CD14-positive monocyte (primary cell): ENCODE measurements around the gene GAS7. TPM values are rescaled to one million over a fixed set of nuclear protein-coding genes. Genes with fewer than 3 reads are reported as not detected.

ENCODE experiments used
- DNase-seq, 3 donors: peaks; one replicate each; pipeline ENCODE4 v3.0.0-alpha.2; 2011 to 2022
- H2AFZ ChIP-seq: 2 replicates; pipeline ENCODE4 v1.6.0; 2012; ENCODE audit warnings: mild to moderate bottlenecking, low read depth, low read length, inconsistent platforms; ENCODE audit not compliant: insufficient read depth, poor library complexity, severe bottlenecking
- H3K27ac ChIP-seq, 2 donors: 1 replicate in 1 of 2; 2 replicates in 1 of 2; pipeline ENCODE4 v1.5.1; 2012 to 2013; ENCODE audit warnings: low read length in 2 of 2, control low read depth in 1 of 2, inconsistent platforms in 1 of 2, low read depth in 1 of 2, mild to moderate bottlenecking in 1 of 2
- H3K27me3 ChIP-seq, 2 donors: one replicate each; pipeline versions ENCODE4 v1.6.0 to v1.6.1; 2011 to 2013; ENCODE audit warnings: low read length in 2 of 2; ENCODE audit not compliant: control insufficient read depth in 2 of 2, insufficient read depth in 2 of 2
- H3K36me3 ChIP-seq, 2 donors: replicated peaks in 1 of 2; 1 replicate in 1 of 2; 2 replicates in 1 of 2; pipeline versions ENCODE4 v1.5.1 to v1.6.1; 2012 to 2013; ENCODE audit warnings: low read length in 2 of 2, control low read depth in 1 of 2, inconsistent platforms in 1 of 2, mild to moderate bottlenecking in 1 of 2; ENCODE audit not compliant: insufficient read depth in 2 of 2, control insufficient read depth in 1 of 2
- H3K4me1 ChIP-seq, 2 donors: 1 replicate in 1 of 2; 2 replicates in 1 of 2; pipeline versions ENCODE4 v1.5.1 to v1.6.1; 2012 to 2013; ENCODE audit warnings: low read length in 2 of 2, control low read depth in 1 of 2, inconsistent platforms in 1 of 2, mild to moderate bottlenecking in 1 of 2, moderate library complexity in 1 of 2; ENCODE audit not compliant: insufficient read depth in 2 of 2, control insufficient read depth in 1 of 2
- H3K4me2 ChIP-seq: replicated peaks from 2 replicates; pipeline ENCODE3; 2012; ENCODE audit warnings: low read length, moderate library complexity, mild to moderate bottlenecking; ENCODE audit not compliant: poor library complexity, severe bottlenecking; ENCODE audit errors: extremely low read depth
- H3K4me3 ChIP-seq, 3 experiments: fragments of 200-600 bp in 1 of 3; sonication (generic) in 1 of 3; replicated peaks in 1 of 3; 1 replicate in 2 of 3; 2 replicates in 1 of 3; pipeline ENCODE4 v1.5.1; 2011 to 2013; ENCODE audit warnings: low read length in 3 of 3, mild to moderate bottlenecking in 3 of 3, control low read depth in 2 of 3, low read depth in 2 of 3, inconsistent platforms in 1 of 3, moderate library complexity in 1 of 3
- H3K79me2 ChIP-seq: 2 replicates; pipeline ENCODE4 v1.6.0; 2012; ENCODE audit warnings: mild to moderate bottlenecking, control low read depth, inconsistent platforms, low read length, moderate library complexity; ENCODE audit not compliant: insufficient read depth
- H3K9ac ChIP-seq: 2 replicates; pipeline ENCODE4 v1.6.0; 2017; ENCODE audit warnings: low read length, mild to moderate bottlenecking; ENCODE audit not compliant: insufficient read depth, poor library complexity, severe bottlenecking
- H3K9me3 ChIP-seq, 2 donors: replicated peaks in 1 of 2; 1 replicate in 1 of 2; 2 replicates in 1 of 2; pipeline versions ENCODE4 v1.5.1 to v1.6.1; 2012 to 2013; ENCODE audit warnings: low read length in 2 of 2, control low read depth in 1 of 2; ENCODE audit not compliant: control insufficient read depth in 1 of 2, insufficient read depth in 1 of 2
- H4K20me1 ChIP-seq: 2 replicates; pipeline ENCODE4 v1.6.0; 2012; ENCODE audit warnings: mild to moderate bottlenecking, low read length, control low read depth, moderate library complexity; ENCODE audit not compliant: insufficient read depth
- H3K27ac Mint-ChIP-seq, 7 donors: one replicate each; pipeline ENCODE4 v1.8.0; 2020; ENCODE audit warnings: mild to moderate bottlenecking in 7 of 7, mixed read lengths in 7 of 7, moderate library complexity in 6 of 7, inconsistent platforms in 2 of 7
- H3K27me3 Mint-ChIP-seq, 3 donors: one replicate each; pipeline ENCODE4 v1.8.0; 2021 to 2022; ENCODE audit warnings: low read depth in 3 of 3, mild to moderate bottlenecking in 3 of 3, mixed read lengths in 3 of 3, moderate library complexity in 3 of 3, inconsistent platforms in 1 of 3
- H3K36me3 Mint-ChIP-seq, 2 donors: one replicate each; pipeline ENCODE4 v1.8.0; 2020; ENCODE audit warnings: mixed read lengths in 2 of 2, inconsistent platforms in 1 of 2, mild to moderate bottlenecking in 1 of 2
- H3K4me1 Mint-ChIP-seq: one replicate; pipeline ENCODE4 v1.8.0; 2020; ENCODE audit warnings: mild to moderate bottlenecking, mixed read lengths
- H3K4me3 Mint-ChIP-seq, 2 donors: one replicate each; pipeline ENCODE4 v1.8.0; 2020; ENCODE audit warnings: mild to moderate bottlenecking in 2 of 2, mixed read lengths in 2 of 2, moderate library complexity in 1 of 2
- H3K9me3 Mint-ChIP-seq, 7 donors: one replicate each; pipeline ENCODE4 v1.8.0; 2020 to 2022; ENCODE audit warnings: mixed read lengths in 7 of 7, mild to moderate bottlenecking in 6 of 7, moderate library complexity in 6 of 7, inconsistent platforms in 2 of 7
- CTCF ChIP-seq: fragments of 200-600 bp; IDR thresholded peaks from one replicate; pipeline ENCODE4 v1.8.0; 2022; ENCODE audit warnings: antibody characterized with exemption, mild to moderate bottlenecking
- WGBS: methylation state at CpG from one replicate; pipeline ENCODE4 v1.1.5; 2013; ENCODE audit warnings: missing lambda C conversion rate; ENCODE audit not compliant: insufficient coverage; 5-methylcytosine and 5-hydroxymethylcytosine counted together
- intact Hi-C, 2 donors: fragments of 100-400 bp; cut with micrococcal nuclease; formaldehyde crosslinking; loops; one replicate each; pipeline versions ENCODE4 v1.15.0 to v1.15.1; 2023
- polyA plus RNA-seq, 3 donors: library from polyadenylated mRNA; depleted of rRNA in 1 of 3; unstranded in 2 of 3; stranded (reverse) in 1 of 3; fragments of 300-500 nt in 2 of 3; fragments of >200 nt in 1 of 3; fragmentation: Illumina TruSeq in 2 of 3; gene quantifications; 1 replicate in 2 of 3; 2 replicates in 1 of 3; pipeline ENCODE4 v1.2.3, GENCODE V29; 2012 to 2021

Gene GAS7
- polyA plus RNA-seq, 3 donors: 53.1 to 91.9 (median 66.6) TPM

GRCh38 chr17:9917801-9918200 is 280.6 kb downstream of the GAS7 start:
- H3K4me2 ChIP-seq: no peak overlapping the region
- H3K27me3 ChIP-seq: no peaks in the 10 kb centered on the region
- H3K4me3 ChIP-seq: no peak overlapping the region
- H3K4me3 Mint-ChIP-seq: no peak overlapping the region
- no peak overlapping the region for H3K27ac ChIP-seq
- DNase-seq: no peak
- H3K4me1 ChIP-seq: no peaks in the 10 kb centered on the region
- H2AFZ ChIP-seq: no peak overlapping the region
- no peaks in the 10 kb centered on the region for H3K27me3 Mint-ChIP-seq
- H3K36me3 Mint-ChIP-seq: peaks cover 91 to 99% of the 10 kb centered on the region in 2 donors
- H3K9me3 Mint-ChIP-seq: peaks cover 0 to 2% (median 0%) of the 10 kb centered on the region in 7 donors
- peaks cover 93 to 100% of the 10 kb centered on the region in 2 donors for H3K36me3 ChIP-seq
- no peaks in the 10 kb centered on the region for H3K4me1 Mint-ChIP-seq
- no peak for TF ChIP-seq CTCF
- H4K20me1 ChIP-seq: peaks cover 70% of the 10 kb centered on the region
- 98% methylated on average over 19 of the region's 19 CpGs for WGBS
- intact Hi-C loops: no loop called here
- peak overlapping the region in 3 of 7 donors; percentile 28 to 66 (median 65) for H3K27ac Mint-ChIP-seq
- no peaks in the 10 kb centered on the region for H3K9me3 ChIP-seq
- H3K9ac ChIP-seq: no peak overlapping the region
- no peaks in the 10 kb centered on the region for H3K79me2 ChIP-seq

GRCh38 chr17:9917131-9917530 is 281.3 kb downstream of the GAS7 start:
- TF ChIP-seq CTCF: no peak
- no peak overlapping the region for H3K4me2 ChIP-seq
- peaks cover 0 to 2% (median 0%) of the 10 kb centered on the region in 7 donors for H3K9me3 Mint-ChIP-seq
- no peaks in the 10 kb centered on the region for H3K79me2 ChIP-seq
- peaks cover 91 to 99% of the 10 kb centered on the region in 2 donors for H3K36me3 Mint-ChIP-seq
- no peaks in the 10 kb centered on the region for H3K27me3 Mint-ChIP-seq
- H3K36me3 ChIP-seq: peaks cover 93 to 100% of the 10 kb centered on the region in 2 donors
- no peak overlapping the region for H3K9ac ChIP-seq
- WGBS: 97% methylated on average over 12 of the region's 13 CpGs
- H3K4me3 ChIP-seq: no peak overlapping the region
- H4K20me1 ChIP-seq: peaks cover 73% of the 10 kb centered on the region
- H3K4me3 Mint-ChIP-seq: no peak overlapping the region
- H3K27ac ChIP-seq: no peak overlapping the region
- no peaks in the 10 kb centered on the region for H3K9me3 ChIP-seq
- DNase-seq: no peak
- H3K27me3 ChIP-seq: no peaks in the 10 kb centered on the region
- H3K4me1 ChIP-seq: no peaks in the 10 kb centered on the region
- intact Hi-C loops: no loop called here
- H2AFZ ChIP-seq: no peak overlapping the region
- no peaks in the 10 kb centered on the region for H3K4me1 Mint-ChIP-seq
- peak overlapping the region in 1 of 7 donors; percentile 13 for H3K27ac Mint-ChIP-seq
